ENCODE data around the gene ADGRD2. TPM values are rescaled to one million over a fixed set of nuclear protein-coding genes. Genes with fewer than 3 reads are reported as not detected.

The ADGRD2 gene
- total RNA-seq, 1 donor from 2014 or later: not detected

DNA sequence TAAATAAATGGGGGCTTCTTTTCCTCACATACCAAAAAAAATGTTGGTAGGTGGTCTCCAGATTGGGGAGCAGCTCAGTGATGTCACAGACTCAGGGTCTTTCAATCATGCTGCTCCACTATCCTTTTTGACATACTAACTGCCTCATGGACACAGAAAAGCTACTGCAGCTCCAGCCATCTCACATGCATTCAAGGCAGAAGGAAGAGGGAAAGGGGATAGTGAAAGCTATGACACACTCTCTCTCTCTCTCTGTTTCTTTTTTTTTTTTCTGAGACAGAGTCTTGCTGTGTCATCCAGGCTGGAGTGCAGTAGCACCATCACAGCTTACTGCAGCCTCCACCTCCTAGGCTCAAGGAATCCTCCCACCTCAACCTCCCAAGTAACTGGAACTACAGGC is 7.9 kb upstream of the ADGRD2 start:
- H3K36me3 ChIP-seq: no peaks in the 10 kb centered on the region
- H3K4me1 ChIP-seq: peaks cover 3% of the 10 kb centered on the region
- peaks cover 8% of the 10 kb centered on the region for H3K9me3 ChIP-seq (replicated peaks)
- intact Hi-C loops (cut with micrococcal nuclease): no loop called here
- TF ChIP-seq, protein P1, sequence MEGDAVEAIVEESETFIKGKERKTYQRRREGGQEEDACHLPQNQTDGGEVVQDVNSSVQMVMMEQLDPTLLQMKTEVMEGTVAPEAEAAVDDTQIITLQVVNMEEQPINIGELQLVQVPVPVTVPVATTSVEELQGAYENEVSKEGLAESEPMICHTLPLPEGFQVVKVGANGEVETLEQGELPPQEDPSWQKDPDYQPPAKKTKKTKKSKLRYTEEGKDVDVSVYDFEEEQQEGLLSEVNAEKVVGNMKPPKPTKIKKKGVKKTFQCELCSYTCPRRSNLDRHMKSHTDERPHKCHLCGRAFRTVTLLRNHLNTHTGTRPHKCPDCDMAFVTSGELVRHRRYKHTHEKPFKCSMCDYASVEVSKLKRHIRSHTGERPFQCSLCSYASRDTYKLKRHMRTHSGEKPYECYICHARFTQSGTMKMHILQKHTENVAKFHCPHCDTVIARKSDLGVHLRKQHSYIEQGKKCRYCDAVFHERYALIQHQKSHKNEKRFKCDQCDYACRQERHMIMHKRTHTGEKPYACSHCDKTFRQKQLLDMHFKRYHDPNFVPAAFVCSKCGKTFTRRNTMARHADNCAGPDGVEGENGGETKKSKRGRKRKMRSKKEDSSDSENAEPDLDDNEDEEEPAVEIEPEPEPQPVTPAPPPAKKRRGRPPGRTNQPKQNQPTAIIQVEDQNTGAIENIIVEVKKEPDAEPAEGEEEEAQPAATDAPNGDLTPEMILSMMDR (IDR thresholded peaks at IDR 0.05; ENCODE audit: borderline replicate concordance): no peak
- peaks cover 39% of the 10 kb centered on the region for H3K27me3 ChIP-seq (ENCODE audit: low read depth)
- no peak overlapping the region for H3K27ac ChIP-seq (replicated peaks)
- H3K4me3 ChIP-seq: no peak overlapping the region
- no peak for DNase-seq

DNA sequence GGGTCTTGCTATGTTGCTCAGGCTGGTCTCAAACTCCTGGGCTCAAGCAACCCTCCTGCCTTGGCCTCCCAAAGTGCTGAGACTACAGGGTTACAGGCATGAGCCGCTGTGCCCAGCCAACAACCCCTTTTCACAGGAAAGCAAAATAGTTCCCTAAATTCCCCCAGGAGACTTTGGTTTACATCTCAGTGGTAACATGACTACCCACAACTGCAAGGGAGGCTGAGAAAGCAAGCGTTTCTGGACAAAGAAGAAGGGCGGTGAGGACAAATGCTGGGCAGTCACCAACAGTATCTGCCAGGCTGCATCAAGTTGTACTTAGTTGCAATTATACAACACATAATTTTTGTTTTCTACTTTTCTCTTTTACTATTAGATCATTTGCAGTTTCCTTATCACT is 7.4 kb upstream of the ADGRD2 start:
- H3K9me3 ChIP-seq (replicated peaks): peaks cover 8% of the 10 kb centered on the region
- TF ChIP-seq, protein P1 (IDR thresholded peaks at IDR 0.05; ENCODE audit: borderline replicate concordance): no peak
- intact Hi-C loops (cut with micrococcal nuclease): no loop called here
- DNase-seq: no peak
- H3K27me3 ChIP-seq (ENCODE audit: low read depth): peaks cover 41% of the 10 kb centered on the region
- H3K36me3 ChIP-seq: no peaks in the 10 kb centered on the region
- no peak overlapping the region for H3K27ac ChIP-seq (replicated peaks)
- peaks cover 7% of the 10 kb centered on the region for H3K4me1 ChIP-seq
- no peak overlapping the region for H3K4me3 ChIP-seq

DNA sequence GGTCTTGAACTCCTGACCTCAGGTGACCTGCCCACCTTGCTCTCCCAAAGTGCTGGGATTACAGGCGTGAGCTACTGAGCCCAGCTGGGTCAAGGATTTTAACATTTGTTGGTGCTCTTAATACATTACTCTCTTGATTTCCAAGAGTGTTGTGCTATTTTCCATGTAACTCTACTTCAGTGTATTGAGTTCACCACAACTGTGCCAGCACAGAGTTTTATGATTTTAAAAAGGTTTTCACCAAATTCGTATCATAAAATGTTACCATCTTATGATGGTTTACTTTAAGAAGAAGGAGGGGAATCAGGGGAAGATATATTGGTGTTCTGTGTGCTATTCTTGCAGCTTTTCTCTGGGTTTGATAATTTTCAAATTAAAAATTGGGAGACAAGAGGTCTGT is 6.6 kb upstream of the ADGRD2 start:
- peaks cover 42% of the 10 kb centered on the region for H3K27me3 ChIP-seq (ENCODE audit: low read depth)
- no peaks in the 10 kb centered on the region for H3K36me3 ChIP-seq
- H3K9me3 ChIP-seq (replicated peaks): peaks cover 8% of the 10 kb centered on the region
- intact Hi-C loops (cut with micrococcal nuclease): no loop called here
- H3K4me3 ChIP-seq: no peak overlapping the region
- peaks cover 13% of the 10 kb centered on the region for H3K4me1 ChIP-seq
- TF ChIP-seq, protein P1 (IDR thresholded peaks at IDR 0.05; ENCODE audit: borderline replicate concordance): no peak
- no peak for DNase-seq
- no peak overlapping the region for H3K27ac ChIP-seq (replicated peaks)

DNA sequence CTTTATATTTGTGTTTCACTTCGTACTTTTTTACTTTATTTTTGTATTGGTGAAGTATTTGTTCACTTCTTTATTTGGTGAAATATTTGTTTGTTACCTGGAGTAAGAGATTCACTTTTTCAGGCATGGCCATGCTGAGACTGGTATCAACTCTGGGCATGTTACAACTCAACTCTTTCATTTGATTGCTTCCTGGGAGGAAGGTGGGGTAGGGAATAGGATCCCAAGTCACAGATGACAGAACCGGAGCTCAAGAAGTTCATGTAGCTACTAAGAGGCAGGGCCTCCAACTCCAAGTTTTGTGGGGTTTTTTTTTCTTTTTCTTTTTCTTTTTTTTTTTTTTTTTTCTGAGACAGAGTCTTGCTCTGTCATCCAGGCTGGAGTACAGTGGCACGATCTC is 6.1 kb upstream of the ADGRD2 start:
- Histone ChIP-seq H3K27me3 (ENCODE audit: low read depth) (peaks cover 40% of the 10 kb centered on the region), H3K27ac (replicated peaks) (no peak overlapping the region), H3K36me3 (no peaks in the 10 kb centered on the region), H3K4me3 (no peak overlapping the region), H3K9me3 (replicated peaks) (peaks cover 2% of the 10 kb centered on the region), H3K4me1 (peaks cover 14% of the 10 kb centered on the region)
- no peak for DNase-seq
- TF ChIP-seq, protein P1 (IDR thresholded peaks at IDR 0.05; ENCODE audit: borderline replicate concordance): no peak
- intact Hi-C loops (cut with micrococcal nuclease): no loop called here

DNA sequence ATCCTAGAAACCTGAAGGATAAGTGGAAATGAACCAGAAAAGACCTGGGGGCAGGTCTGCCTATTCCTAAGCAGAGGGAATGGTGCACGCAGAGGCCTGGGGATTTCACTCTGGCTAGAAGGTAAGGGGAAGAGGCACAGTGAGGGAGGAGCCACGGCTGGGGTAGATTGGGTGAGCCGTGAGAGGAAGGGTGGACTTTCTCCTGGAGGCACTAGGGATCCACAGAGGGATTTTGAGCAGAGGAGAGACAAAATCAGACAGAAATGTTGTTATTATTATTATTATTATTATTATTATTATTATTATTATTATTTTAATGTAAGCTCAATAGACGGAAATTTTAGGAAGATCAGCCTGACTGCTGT is 3.0 kb upstream of the ADGRD2 start:
- Histone ChIP-seq H3K27me3 (ENCODE audit: low read depth) (peaks cover 47% of the 10 kb centered on the region), H3K36me3 (no peaks in the 10 kb centered on the region), H3K4me3 (no peak overlapping the region), H3K27ac (replicated peaks) (no peak overlapping the region), H3K4me1 (peaks cover 25% of the 10 kb centered on the region), H3K9me3 (replicated peaks) (no peaks in the 10 kb centered on the region)
- intact Hi-C loops (cut with micrococcal nuclease): no loop called here
- DNase-seq: no peak
- TF ChIP-seq, protein P1 (IDR thresholded peaks at IDR 0.05; ENCODE audit: borderline replicate concordance): no peak

DNA sequence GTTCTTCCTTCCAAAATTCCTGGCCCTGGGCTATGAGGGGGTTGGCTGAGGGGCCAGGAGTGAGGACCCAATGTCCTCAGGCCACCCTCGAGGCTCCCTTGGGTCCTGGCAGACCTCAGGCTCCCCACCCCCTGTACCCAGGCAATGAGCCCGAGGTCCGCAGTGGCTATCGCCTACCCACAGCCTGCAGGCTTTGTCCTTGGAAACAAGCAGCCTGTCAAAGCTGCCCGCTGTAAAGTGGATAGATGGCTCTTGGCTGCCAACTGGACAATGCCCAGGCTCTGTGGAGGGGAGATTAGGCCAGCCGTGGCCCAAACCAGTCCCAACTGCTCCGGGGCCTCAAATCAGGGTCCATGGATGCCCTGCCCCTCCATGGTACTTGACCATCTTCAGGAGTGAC is 2.2 kb upstream of the ADGRD2 start:
- peaks cover 25% of the 10 kb centered on the region for H3K4me1 ChIP-seq
- TF ChIP-seq, protein P1 (IDR thresholded peaks at IDR 0.05; ENCODE audit: borderline replicate concordance): no peak
- intact Hi-C loops (cut with micrococcal nuclease): no loop called here
- peak; percentile 70 for DNase-seq
- peaks cover 53% of the 10 kb centered on the region for H3K27me3 ChIP-seq (ENCODE audit: low read depth)
- H3K4me3 ChIP-seq: no peak overlapping the region
- no peaks in the 10 kb centered on the region for H3K9me3 ChIP-seq (replicated peaks)
- no peaks in the 10 kb centered on the region for H3K36me3 ChIP-seq
- H3K27ac ChIP-seq (replicated peaks): peak overlapping the region; percentile 44
